Muscle of leg (tissue), 11 donors: ENCODE measurements around the gene PHYKPL. TPM values are rescaled to one million over a fixed set of nuclear protein-coding genes. Genes with fewer than 3 reads are reported as not detected.

Experiments
- DNase-seq: peaks from one replicate; pipeline ENCODE4 v3.0.0; 2013
- H3K27ac ChIP-seq: one replicate; pipeline ENCODE4 v1.5.1; 2013; ENCODE audit warnings: mild to moderate bottlenecking, low read length, control low read depth
- H3K27me3 ChIP-seq: one replicate; pipeline ENCODE4 v1.6.1; 2013; ENCODE audit warnings: low read length; ENCODE audit not compliant: control insufficient read depth, insufficient read depth
- H3K36me3 ChIP-seq: one replicate; pipeline ENCODE4 v1.6.1; 2013; ENCODE audit warnings: low read length; ENCODE audit not compliant: control insufficient read depth, insufficient read depth
- H3K4me1 ChIP-seq: one replicate; pipeline ENCODE4 v1.6.1; 2013; ENCODE audit warnings: low read length; ENCODE audit not compliant: control insufficient read depth, insufficient read depth
- H3K4me3 ChIP-seq: one replicate; pipeline ENCODE4 v1.5.1; 2013; ENCODE audit warnings: low read length, control low read depth
- H3K9me3 ChIP-seq: replicated peaks from 2 replicates; pipeline ENCODE4 v1.6.1; 2013; ENCODE audit warnings: low read depth, low read length; ENCODE audit not compliant: control insufficient read depth
- WGBS: methylation state at CpG from one replicate; pipeline ENCODE4 v1.1.5; 2013; ENCODE audit warnings: missing lambda C conversion rate; ENCODE audit not compliant: insufficient coverage; 5-methylcytosine and 5-hydroxymethylcytosine counted together
- polyA plus RNA-seq, 8 donors: library from polyadenylated mRNA; unstranded; fragments of 120-200 nt; gene quantifications; one replicate each; pipeline versions ENCODE4 v1.2.1 to v1.2.3, GENCODE V29; 2013; ENCODE audit warnings: inconsistent platforms in 1 of 8, low replicate concordance in 1 of 8; ENCODE audit not compliant: insufficient read length in 8 of 8, insufficient read depth in 1 of 8
- total RNA-seq: library from RNA; stranded (reverse); fragments of 120-200 nt; gene quantifications from one replicate; pipeline ENCODE4 v1.2.4, GENCODE V29; 2013

Gene PHYKPL
- total and polyA plus RNA-seq, 9 donors = 36.0 to 81.7 (median 45.3) TPM

DNA sequence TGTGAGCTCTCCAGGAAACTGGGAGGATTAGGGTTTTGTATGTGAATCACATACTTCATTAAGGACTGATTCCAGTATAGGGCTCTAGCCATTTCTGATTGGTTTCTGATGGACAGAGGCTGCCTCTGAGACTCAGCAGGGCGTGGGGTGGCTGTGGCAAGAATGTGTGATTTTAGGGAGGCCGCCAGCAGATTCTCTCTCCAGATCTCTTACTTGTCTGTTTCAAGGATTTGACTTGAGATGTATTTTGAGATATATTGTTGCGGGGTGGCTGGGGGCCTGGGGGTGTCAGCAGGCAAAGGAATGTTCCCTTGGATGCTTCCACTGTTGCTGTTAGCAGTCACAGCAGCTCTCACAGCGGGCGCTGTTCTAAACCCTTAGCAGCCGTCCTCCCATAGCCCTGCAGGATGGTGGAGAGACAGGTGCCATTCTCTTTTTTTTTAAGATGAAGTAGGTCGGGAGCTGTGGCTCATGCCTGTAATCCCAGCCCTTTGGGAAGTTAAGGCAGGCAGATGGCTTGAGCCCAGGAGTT is 36.3 kb downstream of the PHYKPL start:
- no peak overlapping the region for H3K27ac ChIP-seq
- no peaks in the 10 kb centered on the region for H3K4me1 ChIP-seq
- peaks cover 10% of the 10 kb centered on the region for H3K27me3 ChIP-seq
- no peak overlapping the region for H3K4me3 ChIP-seq
- DNase-seq = no peak
- no peaks in the 10 kb centered on the region for H3K36me3 ChIP-seq
- H3K9me3 ChIP-seq = no peaks in the 10 kb centered on the region
- 65% methylated on average over 7 of the region's 7 CpGs for WGBS

DNA sequence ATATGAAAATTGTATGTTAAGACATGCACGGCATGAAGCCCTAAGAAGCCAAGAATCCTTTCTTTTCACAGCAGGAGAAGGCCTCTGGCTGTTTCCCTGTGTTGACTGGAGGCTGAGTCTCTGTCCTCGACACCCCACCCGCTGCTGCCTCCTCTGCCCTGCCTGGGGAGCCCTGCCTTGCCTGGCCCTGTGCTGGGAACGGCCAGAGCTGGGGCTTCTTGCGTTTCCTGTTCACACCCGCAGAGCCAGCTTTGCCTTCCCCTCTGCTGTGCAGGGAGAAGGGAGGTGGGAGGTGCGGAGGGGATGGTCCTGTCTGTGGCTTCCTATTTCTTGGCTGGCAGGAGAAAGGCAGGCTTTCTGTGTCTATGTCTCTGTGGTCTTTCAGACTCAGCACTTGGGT is 38.6 kb downstream of the PHYKPL start:
- Histone ChIP-seq H3K27me3 (peaks cover 10% of the 10 kb centered on the region), H3K4me1 (no peaks in the 10 kb centered on the region), H3K27ac (no peak overlapping the region), H3K9me3 (no peaks in the 10 kb centered on the region), H3K4me3 (no peak overlapping the region), H3K36me3 (no peaks in the 10 kb centered on the region)
- DNase-seq = no peak
- WGBS = 16% methylated on average over 6 of the region's 7 CpGs

DNA sequence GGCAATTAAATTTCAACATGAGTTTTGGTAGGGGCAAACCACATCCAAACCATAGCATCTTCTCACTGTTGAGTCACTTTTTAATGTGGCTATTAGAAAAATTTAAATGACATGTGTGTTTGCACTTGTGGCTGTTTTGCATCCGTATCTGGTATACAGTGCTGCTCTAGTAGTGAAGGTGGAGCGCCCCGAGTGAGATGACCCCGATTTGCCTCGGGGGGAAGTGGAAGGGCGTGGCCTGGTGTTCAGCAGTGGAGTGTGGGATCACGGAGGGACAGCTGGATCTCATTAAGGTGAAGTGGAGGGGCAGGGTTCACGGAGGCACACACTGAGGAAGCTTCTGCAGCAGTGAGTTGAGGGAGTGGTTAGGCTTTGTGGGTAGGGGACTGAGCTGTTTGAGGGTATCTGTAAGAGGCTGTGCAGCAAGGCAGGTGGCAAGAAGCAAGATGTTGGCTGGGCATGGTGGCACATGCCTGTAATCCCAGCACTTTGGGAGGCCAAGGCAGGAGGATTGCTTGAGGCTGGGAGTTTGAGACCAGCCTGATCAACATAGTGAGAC is 39.3 kb downstream of the PHYKPL start:
- Histone ChIP-seq H3K4me1 (no peaks in the 10 kb centered on the region), H3K27ac (no peak overlapping the region), H3K27me3 (peaks cover 13% of the 10 kb centered on the region), H3K9me3 (no peaks in the 10 kb centered on the region), H3K36me3 (no peaks in the 10 kb centered on the region), H3K4me3 (no peak overlapping the region)
- no peak for DNase-seq
- 47% methylated on average over 8 of the region's 8 CpGs for whole genome bisulfite sequencing

DNA sequence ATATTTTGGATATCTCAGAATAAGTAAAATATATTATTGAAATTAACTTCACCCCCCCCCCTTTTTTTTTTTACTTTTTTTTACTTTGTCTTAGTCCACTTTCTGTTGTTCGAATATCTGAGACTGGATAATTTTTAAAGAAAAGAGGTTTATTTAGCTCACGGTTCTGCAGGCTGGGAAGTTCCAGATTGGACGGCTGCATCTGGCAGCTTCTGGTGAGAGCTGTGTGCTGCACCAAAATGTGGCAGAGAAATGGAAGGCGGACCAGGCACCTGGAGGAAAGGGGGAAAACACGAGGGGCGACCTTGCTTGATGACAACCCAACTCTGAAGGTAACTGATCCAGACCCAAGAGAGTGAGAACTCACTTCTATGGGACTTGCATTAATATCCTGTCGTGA is 39.8 kb downstream of the PHYKPL start:
- Histone ChIP-seq H3K27me3 (peaks cover 13% of the 10 kb centered on the region), H3K36me3 (no peaks in the 10 kb centered on the region), H3K27ac (no peak overlapping the region), H3K9me3 (no peaks in the 10 kb centered on the region), H3K4me1 (no peaks in the 10 kb centered on the region), H3K4me3 (no peak overlapping the region)
- 88% methylated on average over 3 of the region's 7 CpGs for WGBS
- DNase-seq = no peak

DNA sequence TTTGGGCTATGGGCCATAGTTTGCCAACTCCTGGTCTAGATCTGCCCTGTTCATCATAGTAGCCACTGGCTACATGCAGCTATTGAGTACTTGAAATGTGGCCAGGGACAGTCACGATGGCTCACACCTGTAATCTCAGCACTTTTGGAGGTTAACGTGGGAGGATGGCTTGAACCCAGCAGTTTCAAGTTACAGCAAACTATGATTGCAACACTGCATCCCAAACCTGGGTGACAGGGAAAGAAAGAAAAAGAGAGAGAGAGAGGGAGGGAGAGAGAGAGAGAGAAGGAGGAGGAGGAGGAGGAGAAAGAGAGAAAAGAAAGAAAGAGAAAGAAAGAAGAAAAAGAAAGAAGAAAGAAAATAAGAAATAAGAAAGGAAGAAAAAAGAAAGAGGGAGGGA is 40.4 kb downstream of the PHYKPL start:
- peaks cover 13% of the 10 kb centered on the region for H3K27me3 ChIP-seq
- H3K27ac ChIP-seq = no peak overlapping the region
- no peaks in the 10 kb centered on the region for H3K4me1 ChIP-seq
- 71% methylated on average over 1 of the region's 2 CpGs for WGBS
- H3K4me3 ChIP-seq = no peak overlapping the region
- no peak for DNase-seq
- H3K9me3 ChIP-seq = no peaks in the 10 kb centered on the region
- no peaks in the 10 kb centered on the region for H3K36me3 ChIP-seq

DNA sequence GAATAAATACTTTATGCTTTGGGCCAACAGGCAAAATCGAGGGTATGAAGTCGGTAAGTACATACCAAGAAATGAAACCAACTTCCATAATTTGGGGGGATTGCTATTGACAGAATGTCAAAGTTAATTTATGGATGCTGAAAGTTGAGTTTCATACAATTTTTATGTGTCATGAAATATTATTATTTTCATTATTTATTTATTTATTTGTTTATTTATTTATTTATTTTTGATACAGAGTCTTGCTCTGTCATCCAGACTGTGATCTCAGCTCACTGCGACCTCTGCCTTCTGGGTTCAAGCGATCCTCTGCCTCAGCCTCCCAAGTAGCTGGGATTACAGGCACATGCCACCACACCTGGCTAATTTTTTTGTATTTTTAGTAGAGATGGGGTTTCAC is 40.9 kb downstream of the PHYKPL start:
- WGBS = 100% methylated on average over 1 of the region's 4 CpGs
- no peak for DNase-seq
- no peaks in the 10 kb centered on the region for H3K36me3 ChIP-seq
- H3K27me3 ChIP-seq = peaks cover 13% of the 10 kb centered on the region
- no peaks in the 10 kb centered on the region for H3K9me3 ChIP-seq
- H3K4me3 ChIP-seq = no peak overlapping the region
- no peaks in the 10 kb centered on the region for H3K4me1 ChIP-seq
- H3K27ac ChIP-seq = no peak overlapping the region

DNA sequence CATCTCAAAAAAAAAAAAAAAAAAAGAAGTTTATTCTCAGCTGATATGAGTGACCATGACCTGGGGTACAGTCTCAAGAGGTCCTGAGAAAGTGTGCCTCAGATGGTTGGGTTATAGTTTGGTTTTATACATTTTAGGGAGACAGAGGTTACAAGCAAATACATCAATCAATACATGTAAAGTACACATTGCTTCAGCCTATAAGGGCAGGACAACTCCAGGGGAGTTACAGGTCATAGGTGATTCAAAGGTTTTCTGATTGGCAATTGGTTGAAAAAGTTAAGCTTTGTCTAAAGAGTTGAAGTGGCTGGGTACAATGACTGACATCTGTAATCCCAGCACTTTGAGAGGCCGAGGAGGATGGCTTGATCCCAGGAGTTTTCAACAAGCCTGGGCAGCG is 43.2 kb downstream of the PHYKPL start:
- 36% methylated on average over 2 of the region's 2 CpGs for WGBS
- Histone ChIP-seq H3K9me3 (no peaks in the 10 kb centered on the region), H3K4me3 (no peak overlapping the region), H3K27me3 (peaks cover 10% of the 10 kb centered on the region), H3K4me1 (no peaks in the 10 kb centered on the region), H3K27ac (no peak overlapping the region), H3K36me3 (no peaks in the 10 kb centered on the region)
- no peak for DNase-seq

DNA sequence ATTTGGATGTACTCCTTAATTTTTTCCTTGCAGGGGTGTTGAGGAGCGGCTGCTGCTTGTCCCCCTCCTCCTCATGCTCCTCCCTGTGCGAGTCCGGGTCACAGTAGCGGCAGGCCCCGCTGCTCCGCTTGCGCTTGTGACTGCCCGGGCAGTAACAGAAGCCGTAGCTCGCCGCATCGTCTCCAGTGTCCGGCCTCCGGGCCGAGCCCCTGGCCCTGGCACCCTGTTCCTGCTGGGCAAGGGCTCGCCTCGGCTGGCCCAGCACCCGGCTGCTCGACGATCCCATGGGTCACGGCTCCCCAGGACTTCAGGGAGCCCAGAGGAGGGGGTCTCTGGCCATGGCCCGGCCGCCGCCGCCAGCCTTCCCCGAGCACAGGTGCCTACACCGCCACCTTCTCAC is 45.6 kb downstream of the PHYKPL start, which contains the start of gene GMCL2:
Gene GMCL2 (minus strand): TSS at position 358 of the 400 bp plus-strand sequence. CDS start 72 bp downstream, at position 286.
- 90% methylated on average over 21 of the region's 27 CpGs for WGBS
- H3K36me3 ChIP-seq = no peaks in the 10 kb centered on the region
- no peak within 1 kb of the TSS for H3K27ac ChIP-seq
- H3K4me1 ChIP-seq = no peaks in the 10 kb centered on the region
- H3K4me3 ChIP-seq = no peak within 1 kb of the TSS
- H3K27me3 ChIP-seq = peaks cover 5% of the 10 kb centered on the region
- DNase-seq = no peak
- no peaks in the 10 kb centered on the region for H3K9me3 ChIP-seq

DNA sequence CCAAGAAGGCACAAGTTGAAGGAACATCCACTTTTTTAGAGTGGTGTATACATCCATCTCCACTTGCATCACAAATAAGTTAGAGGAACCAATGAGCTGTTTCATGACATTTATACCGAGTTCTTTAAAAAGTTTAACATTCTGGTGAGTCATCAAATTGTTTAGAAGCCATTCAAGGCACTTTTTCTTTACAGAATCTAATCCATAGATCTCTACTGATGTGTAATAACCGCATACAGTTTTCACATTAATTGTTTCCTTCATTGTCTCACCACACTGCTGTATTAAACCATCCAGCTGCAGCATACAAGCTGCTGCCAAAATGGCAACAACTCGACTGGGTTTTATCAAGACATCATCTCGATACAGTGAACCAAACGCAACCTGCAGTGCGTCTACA is 46.2 kb downstream of the PHYKPL start:
- no peaks in the 10 kb centered on the region for H3K9me3 ChIP-seq
- no peak overlapping the region for H3K4me3 ChIP-seq
- DNase-seq = no peak
- H3K27me3 ChIP-seq = peaks cover 5% of the 10 kb centered on the region
- no peaks in the 10 kb centered on the region for H3K4me1 ChIP-seq
- 80% methylated on average over 2 of the region's 6 CpGs for WGBS
- H3K36me3 ChIP-seq = no peaks in the 10 kb centered on the region
- H3K27ac ChIP-seq = no peak overlapping the region

DNA sequence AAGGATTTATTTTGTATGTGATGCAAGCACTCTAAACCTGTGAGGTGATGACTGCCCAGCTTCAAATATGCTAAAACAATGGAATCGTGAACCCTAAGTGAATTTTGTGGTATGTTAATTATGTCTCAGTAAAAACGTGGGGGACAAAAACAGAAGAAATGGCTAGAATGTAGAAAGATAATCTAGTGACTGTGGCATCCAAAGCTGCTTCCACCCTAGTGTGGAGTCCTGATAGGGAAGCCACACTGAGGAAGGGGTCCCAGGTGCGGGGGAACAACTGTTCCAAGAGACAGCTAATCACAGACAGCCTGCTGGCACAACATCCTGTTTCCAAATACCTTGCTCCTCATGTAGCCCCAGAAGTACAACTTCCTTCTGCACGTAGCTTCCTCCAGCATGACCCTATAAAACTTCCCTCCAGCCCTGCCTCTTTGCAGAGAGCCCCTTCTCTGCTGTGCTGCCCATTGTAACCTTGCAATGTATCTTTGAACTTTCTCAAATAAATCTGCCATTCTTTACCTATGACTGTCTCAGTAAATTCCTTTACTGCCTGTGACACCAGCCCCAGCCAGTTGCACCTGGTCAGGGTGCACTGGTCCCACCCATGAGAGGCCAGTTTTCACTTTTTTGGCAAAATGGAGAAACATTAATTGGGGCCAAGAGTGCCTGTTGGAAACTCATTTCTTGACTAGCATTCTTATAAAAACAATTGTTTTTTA is 50.3 kb downstream of the PHYKPL start:
- H3K4me3 ChIP-seq = no peak overlapping the region
- H3K4me1 ChIP-seq = no peaks in the 10 kb centered on the region
- H3K36me3 ChIP-seq = no peaks in the 10 kb centered on the region
- peaks cover 2% of the 10 kb centered on the region for H3K27me3 ChIP-seq
- no peak for DNase-seq
- H3K27ac ChIP-seq = no peak overlapping the region
- WGBS = 32% methylated on average over 3 of the region's 4 CpGs
- no peaks in the 10 kb centered on the region for H3K9me3 ChIP-seq
